Epidermal melanocyte (primary cell): ENCODE results near the gene OSTN.

Experiments used
- DNase-seq: peaks from one replicate; pipeline ENCODE4 v3.0.0; 2011; ENCODE audit warnings: low spot score; ENCODE audit not compliant: insufficient read length

OSTN gene

DNA sequence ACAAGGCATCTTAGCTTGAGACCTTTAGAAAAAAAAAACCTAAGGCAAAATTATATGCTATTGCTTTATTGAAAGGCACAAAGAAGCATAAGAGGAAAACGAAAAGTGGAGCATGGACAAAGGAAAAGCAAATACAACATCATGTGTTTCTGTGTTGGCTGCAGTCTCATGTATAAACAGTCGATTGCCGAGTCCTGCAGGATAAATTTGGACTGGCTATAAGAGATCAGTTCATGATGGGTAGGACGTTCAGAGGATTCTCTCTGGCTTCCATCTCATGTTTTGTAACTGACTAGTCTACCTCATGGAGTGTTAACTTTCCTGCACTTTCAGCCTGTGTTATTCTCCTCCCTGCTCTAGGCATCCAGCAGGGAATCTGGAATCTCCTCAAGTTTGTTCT lies 108.3 kb downstream of the OSTN start:
- DNase-seq: no peak

DNA sequence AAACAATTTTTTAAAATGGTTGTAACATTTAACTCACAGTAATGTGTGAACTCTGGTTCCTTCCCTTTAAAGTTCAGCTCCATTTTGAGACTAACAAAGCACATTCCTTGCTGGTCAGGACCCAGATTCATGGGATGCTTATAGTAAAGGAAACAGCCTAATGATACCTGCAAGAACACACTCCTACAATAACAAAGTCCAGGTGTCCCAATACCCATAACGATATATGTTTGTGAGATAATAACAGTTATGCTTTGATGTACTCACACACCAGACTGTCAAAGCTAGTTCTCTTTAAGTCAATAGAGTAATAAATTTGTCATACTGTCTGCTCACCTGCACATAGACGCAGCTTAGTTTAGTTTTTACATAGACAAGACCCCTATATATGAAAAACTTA lies 114.3 kb downstream of the OSTN start:
- DNase-seq: no peak

DNA sequence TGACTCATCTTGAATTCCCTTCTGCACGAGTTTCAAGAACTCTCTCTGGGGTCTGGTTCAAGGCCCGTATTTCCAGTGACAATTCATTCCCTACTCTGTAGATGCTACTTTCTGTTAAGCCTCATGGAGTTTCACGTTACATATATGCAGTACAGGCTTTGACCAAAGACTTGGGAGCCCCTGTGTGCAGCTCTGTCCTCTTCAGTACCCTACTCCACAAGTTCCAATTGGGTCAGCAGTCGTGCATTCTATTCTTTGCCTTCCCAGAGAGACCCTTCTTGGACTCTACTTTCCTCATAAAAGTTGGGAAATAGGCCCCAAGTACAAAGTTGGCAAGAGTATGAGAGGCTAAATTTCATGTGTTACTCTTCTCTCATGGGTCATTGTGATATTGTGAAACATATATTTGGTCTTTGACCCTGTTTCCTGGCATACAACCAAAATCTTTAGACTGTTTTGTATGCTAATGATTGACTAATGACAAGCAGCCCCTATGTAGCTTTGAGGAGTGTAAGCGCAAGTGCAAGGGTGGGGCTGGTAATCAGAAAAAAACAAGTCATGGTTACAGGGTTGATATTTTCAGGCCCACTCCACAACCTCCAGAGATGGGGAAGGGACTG lies 115.2 kb downstream of the OSTN start:
- no peak for DNase-seq
